ENCODE measurements around the gene SART3. TPM values are rescaled to one million over a fixed set of nuclear protein-coding genes. Genes with fewer than 3 reads are reported as not detected.

SART3 gene
- total RNA-seq, 1 donor from 2014 or later: 24.9 TPM

DNA sequence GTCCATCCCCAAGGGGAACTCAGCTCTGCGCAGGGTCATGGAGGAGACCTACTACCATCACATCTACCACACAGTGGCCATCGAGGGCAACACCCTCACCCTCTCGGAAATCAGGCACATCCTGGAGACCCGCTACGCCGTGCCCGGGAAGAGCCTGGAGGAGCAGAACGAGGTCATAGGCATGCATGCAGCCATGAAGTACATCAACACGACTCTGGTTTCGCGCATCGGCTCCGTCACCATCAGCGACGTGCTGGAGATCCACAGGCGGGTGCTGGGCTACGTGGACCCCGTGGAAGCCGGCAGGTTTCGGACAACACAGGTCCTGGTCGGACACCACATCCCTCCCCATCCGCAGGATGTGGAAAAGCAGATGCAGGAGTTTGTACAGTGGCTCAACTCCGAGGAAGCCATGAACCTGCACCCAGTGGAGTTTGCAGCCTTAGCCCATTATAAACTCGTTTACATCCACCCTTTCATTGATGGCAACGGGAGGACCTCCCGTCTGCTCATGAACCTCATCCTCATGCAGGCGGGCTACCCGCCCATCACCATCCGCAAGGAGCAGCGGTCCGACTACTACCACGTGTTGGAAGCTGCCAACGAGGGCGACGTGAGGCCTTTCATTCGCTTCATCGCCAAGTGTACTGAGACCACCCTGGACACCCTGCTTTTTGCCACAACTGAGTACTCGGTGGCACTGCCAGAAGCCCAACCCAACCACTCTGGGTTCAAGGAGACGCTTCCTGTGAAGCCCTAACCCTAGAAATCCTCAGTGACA, 42.1 kb downstream of the SART3 start:
- TF ChIP-seq, protein P1, sequence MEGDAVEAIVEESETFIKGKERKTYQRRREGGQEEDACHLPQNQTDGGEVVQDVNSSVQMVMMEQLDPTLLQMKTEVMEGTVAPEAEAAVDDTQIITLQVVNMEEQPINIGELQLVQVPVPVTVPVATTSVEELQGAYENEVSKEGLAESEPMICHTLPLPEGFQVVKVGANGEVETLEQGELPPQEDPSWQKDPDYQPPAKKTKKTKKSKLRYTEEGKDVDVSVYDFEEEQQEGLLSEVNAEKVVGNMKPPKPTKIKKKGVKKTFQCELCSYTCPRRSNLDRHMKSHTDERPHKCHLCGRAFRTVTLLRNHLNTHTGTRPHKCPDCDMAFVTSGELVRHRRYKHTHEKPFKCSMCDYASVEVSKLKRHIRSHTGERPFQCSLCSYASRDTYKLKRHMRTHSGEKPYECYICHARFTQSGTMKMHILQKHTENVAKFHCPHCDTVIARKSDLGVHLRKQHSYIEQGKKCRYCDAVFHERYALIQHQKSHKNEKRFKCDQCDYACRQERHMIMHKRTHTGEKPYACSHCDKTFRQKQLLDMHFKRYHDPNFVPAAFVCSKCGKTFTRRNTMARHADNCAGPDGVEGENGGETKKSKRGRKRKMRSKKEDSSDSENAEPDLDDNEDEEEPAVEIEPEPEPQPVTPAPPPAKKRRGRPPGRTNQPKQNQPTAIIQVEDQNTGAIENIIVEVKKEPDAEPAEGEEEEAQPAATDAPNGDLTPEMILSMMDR (IDR thresholded peaks at IDR 0.05; ENCODE audit: borderline replicate concordance): no peak
- Histone ChIP-seq H3K4me3 (no peak overlapping the region), H3K36me3 (peaks cover 66% of the 10 kb centered on the region), H3K27ac (replicated peaks) (no peak overlapping the region), H3K27me3 (ENCODE audit: low read depth) (no peaks in the 10 kb centered on the region), H3K4me1 (peaks cover 17% of the 10 kb centered on the region), H3K9me3 (replicated peaks) (no peaks in the 10 kb centered on the region)
- intact Hi-C loops (cut with micrococcal nuclease): no loop called here
- DNase-seq: no peak

DNA sequence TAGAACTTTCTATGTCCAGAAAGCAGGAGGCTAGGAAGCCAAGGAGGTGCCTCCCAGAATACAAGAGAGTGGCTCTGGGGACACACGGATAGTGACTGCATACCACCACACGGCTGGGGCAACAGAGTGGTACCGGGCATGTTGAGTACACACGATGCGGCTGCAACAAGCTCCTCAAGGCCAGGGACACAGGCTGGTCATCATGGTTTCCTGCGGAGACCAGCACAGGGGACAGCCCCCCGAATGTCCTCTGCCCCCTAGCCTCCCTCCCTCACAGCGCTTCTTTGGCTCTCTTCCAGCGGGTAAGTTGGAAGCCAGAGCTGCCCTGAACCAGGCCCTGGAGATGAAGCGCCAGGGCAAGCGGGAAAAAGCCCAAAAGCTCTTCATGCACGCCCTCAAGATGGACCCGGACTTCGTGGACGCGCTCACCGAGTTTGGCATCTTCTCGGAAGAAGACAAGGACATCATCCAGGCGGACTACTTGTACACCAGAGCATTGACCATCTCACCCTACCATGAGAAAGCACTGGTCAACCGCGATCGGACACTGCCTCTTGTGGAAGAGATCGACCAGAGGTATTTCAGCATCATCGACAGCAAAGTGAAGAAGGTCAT, 42.8 kb downstream of the SART3 start:
- intact Hi-C loops (cut with micrococcal nuclease): no loop called here

DNA sequence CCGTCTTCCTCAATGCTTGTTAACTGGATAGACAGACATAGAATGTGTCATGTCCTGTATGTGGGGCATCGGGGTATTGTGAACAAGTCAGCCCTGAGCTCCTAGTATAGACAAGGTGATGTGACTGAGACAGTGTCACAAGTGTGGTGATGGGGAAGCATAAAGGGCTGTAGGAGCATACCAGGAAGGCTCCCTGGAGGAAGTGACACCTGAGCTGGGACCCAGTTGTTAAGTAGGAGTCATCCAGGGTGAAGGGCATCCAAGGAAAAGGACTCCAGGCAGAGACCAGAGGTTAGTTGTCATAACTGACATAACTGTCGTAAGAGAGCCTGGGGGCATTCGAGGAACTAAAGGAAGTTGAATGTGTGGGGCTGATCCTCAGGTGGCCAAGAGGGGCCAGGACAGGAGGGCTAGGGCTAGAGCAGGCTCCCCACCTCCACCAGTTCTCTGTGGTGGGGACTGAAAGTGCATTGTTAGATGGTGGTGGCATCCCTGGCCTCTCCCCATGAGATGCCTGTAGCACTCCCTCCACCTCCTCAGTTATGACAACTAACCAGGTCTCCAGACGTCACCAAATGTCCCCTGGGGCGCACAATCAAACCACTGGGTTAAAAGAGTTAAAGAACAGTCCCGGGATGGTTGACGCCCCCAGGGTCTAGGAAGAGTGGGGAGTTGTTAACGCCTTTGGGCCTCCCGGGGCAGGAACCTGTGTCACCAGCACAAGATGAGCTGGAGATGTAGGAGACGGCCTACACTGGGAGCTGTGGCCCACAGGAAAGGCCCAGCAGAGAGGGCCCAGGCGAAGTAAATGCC, 43.5 kb downstream of the SART3 start:
- H3K4me3 ChIP-seq: no peak overlapping the region
- intact Hi-C loops (cut with micrococcal nuclease): no loop called here
- H3K4me1 ChIP-seq: peaks cover 17% of the 10 kb centered on the region
- H3K36me3 ChIP-seq: peaks cover 52% of the 10 kb centered on the region
- H3K9me3 ChIP-seq (replicated peaks): no peaks in the 10 kb centered on the region
- H3K27me3 ChIP-seq (ENCODE audit: low read depth): no peaks in the 10 kb centered on the region
- H3K27ac ChIP-seq (replicated peaks): no peak overlapping the region
- no peak for DNase-seq
- TF ChIP-seq, protein P1 (IDR thresholded peaks at IDR 0.05; ENCODE audit: borderline replicate concordance): no peak

More for the DNA sequence above, 42.8 kb downstream of the SART3 start:
- Histone ChIP-seq H3K9me3 (replicated peaks) (no peaks in the 10 kb centered on the region), H3K27me3 (ENCODE audit: low read depth) (no peaks in the 10 kb centered on the region), H3K4me3 (no peak overlapping the region), H3K27ac (replicated peaks) (no peak overlapping the region), H3K4me1 (peaks cover 17% of the 10 kb centered on the region), H3K36me3 (peaks cover 59% of the 10 kb centered on the region)
- TF ChIP-seq, protein P1 (IDR thresholded peaks at IDR 0.05; ENCODE audit: borderline replicate concordance): no peak
- no peak for DNase-seq

DNA sequence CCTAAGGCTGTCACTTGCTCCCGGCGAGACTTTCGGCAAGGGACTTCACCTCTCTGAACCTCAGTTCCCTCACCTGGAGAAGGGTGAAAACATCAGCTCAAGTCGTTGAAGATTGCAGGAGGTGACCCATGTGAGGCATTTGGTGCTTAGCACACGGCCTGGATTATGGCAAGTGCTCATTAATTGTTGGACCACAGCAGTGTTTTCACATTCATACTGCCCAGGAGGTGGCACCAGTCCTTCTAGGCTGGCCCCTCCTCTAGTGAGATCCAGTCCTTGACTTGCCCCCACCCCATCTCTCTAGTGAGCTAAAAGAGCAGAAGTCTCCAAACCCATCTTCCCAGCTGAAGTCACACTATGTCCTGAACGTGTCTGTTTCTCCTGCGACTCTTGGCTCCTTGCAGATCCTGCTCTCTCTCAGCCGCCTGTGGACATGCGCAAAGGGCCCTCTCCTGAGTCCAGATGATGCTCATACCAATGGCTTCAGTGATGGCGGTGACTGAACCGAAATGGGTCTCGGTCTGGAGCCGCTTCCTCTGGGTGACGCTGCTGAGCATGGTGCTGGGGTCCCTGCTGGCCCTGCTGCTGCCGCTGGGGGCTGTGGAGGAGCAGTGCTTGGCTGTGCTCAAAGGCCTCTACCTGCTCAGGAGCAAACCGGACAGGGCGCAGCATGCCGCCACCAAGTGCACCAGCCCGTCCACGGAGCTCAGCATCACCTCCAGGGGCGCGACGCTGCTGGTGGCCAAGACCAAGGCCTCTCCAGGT, 44.3 kb downstream of the SART3 start:
- Histone ChIP-seq H3K27me3 (ENCODE audit: low read depth) (no peaks in the 10 kb centered on the region), H3K27ac (replicated peaks) (no peak overlapping the region), H3K4me1 (peaks cover 18% of the 10 kb centered on the region), H3K4me3 (peak overlapping the region; percentile 98), H3K9me3 (replicated peaks) (no peaks in the 10 kb centered on the region), H3K36me3 (peaks cover 44% of the 10 kb centered on the region)
- DNase-seq: no peak
- intact Hi-C loops (cut with micrococcal nuclease): no loop called here
- TF ChIP-seq, protein P1 (IDR thresholded peaks at IDR 0.05; ENCODE audit: borderline replicate concordance): no peak

DNA sequence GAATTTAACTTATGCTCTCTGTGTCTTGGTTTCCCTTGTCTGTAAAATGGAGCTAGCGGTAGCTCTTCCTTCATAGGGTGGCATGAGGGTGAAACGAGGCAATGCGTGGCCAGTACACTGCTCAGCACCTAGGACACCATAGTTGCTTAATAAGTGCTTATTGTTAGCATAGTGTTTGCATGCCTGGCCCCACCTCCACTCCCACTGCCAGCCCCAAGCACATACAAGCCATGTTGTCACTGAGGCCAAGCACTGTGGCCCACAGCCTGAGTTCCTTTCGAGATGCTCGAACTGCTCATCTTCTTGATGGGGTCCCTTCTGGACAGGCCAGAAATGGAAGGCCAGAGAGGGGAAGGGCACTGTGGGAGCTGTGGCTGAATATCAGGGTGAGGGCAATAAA, 45.1 kb downstream of the SART3 start:
- no peaks in the 10 kb centered on the region for H3K9me3 ChIP-seq (replicated peaks)
- H3K4me1 ChIP-seq: peaks cover 20% of the 10 kb centered on the region
- H3K36me3 ChIP-seq: peaks cover 36% of the 10 kb centered on the region
- intact Hi-C loops (cut with micrococcal nuclease): no loop called here
- H3K27me3 ChIP-seq (ENCODE audit: low read depth): no peaks in the 10 kb centered on the region
- no peak overlapping the region for H3K27ac ChIP-seq (replicated peaks)
- peak overlapping the region; percentile 98 for H3K4me3 ChIP-seq
- DNase-seq: no peak
- TF ChIP-seq, protein P1 (IDR thresholded peaks at IDR 0.05; ENCODE audit: borderline replicate concordance): no peak
